ENCODE measurements around the gene CCNQ.

- TF ChIP-seq CTCF (IDR thresholded peaks at IDR 0.05; ENCODE audit: low read depth, low read length, missing input control), result no peak
- TF ChIP-seq YY1 (IDR thresholded peaks at IDR 0.05), result no peak
- no peak for TF ChIP-seq EGR1 (IDR thresholded peaks at IDR 0.05; ENCODE audit: low read depth in 2 of 2)
- no peak for TF ChIP-seq HNF4A (conservative IDR thresholded peaks at IDR 0.05)
- TF ChIP-seq FOXA1 (IDR thresholded peaks at IDR 0.05), result no peak
Measured at GRCh38 chrX:153644356-153645125, 45.6 kb upstream of the CCNQ start.

All from liver (tissue), 3 donors.